A673 (cell line): ENCODE measurements around the gene VAT1L. TPM values are rescaled to one million over a fixed set of nuclear protein-coding genes. Genes with fewer than 3 reads are reported as not detected.

ENCODE experiments used
- BruUV-seq: library from RNA; stranded (reverse); fragments of 400-500 nt; replicated peaks from 2 replicates; lab custom pipeline; 2021; lab: Mats Ljungman, UMichigan
- CTCF ChIA-PET: fragments of 300-600 bp; sonication (Branson Sonifier 250); formaldehyde crosslinking; loops from one replicate; lab custom pipeline; 2022; ENCODE audit warnings: antibody characterized with exemption; lab: Charles Lee
- POLR2A ChIA-PET: fragments of 300-600 bp; sonication (Branson Sonifier 250); formaldehyde crosslinking; loops from one replicate; lab custom pipeline; 2022; ENCODE audit warnings: antibody characterized with exemption; ENCODE audit not compliant: low non-redundant PET; lab: Charles Lee
- DNase-seq: peaks from one replicate; pipeline ENCODE4 v3.0.0-alpha.2; 2015; ENCODE audit warnings: low spot score
- H3K27ac ChIP-seq: fragments of 200-600 bp; sonication (generic); 2 replicates; pipeline ENCODE4 v1.5.1; 2016; ENCODE audit warnings: mixed run types, low read depth, mild to moderate bottlenecking, mixed read lengths, antibody characterized with exemption, low read length; ENCODE audit not compliant: poor library complexity, severe bottlenecking
- H3K27me3 ChIP-seq: fragments of 200-600 bp; sonication (generic); replicated peaks from 2 replicates; pipeline ENCODE4 v1.6.1; 2017; ENCODE audit warnings: mixed run types, low read depth, mild to moderate bottlenecking, mixed read lengths, antibody characterized with exemption, low read length; ENCODE audit not compliant: insufficient read depth, poor library complexity
- H3K36me3 ChIP-seq: fragments of 200-600 bp; sonication (generic); 2 replicates; pipeline ENCODE4 v1.6.1; 2016; ENCODE audit warnings: mixed run types, mild to moderate bottlenecking, mixed read lengths, antibody characterized with exemption, low read length; ENCODE audit not compliant: insufficient read depth, poor library complexity, severe bottlenecking
- H3K4me1 ChIP-seq: fragments of 200-600 bp; sonication (generic); 2 replicates; pipeline ENCODE4 v1.6.1; 2017; ENCODE audit warnings: mixed run types, mild to moderate bottlenecking, mixed read lengths, antibody characterized with exemption, low read length; ENCODE audit not compliant: insufficient read depth, poor library complexity, severe bottlenecking
- H3K4me3 ChIP-seq: fragments of 200-600 bp; sonication (generic); 2 replicates; pipeline ENCODE4 v1.5.1; 2016; ENCODE audit warnings: low read depth, mixed run types, mild to moderate bottlenecking, mixed read lengths, low read length; ENCODE audit not compliant: poor library complexity, severe bottlenecking
- H3K9me3 ChIP-seq: fragments of 200-600 bp; sonication (generic); 2 replicates; pipeline ENCODE4 v1.6.1; 2016; ENCODE audit warnings: mixed run types, low read depth, mild to moderate bottlenecking, mixed read lengths, antibody characterized with exemption, low read length; ENCODE audit not compliant: poor library complexity, severe bottlenecking
- CTCF ChIP-seq: fragments of 300-800, 200-600 bp; sonication (generic); conservative IDR thresholded peaks from 2 replicates; pipeline ENCODE4 v1.5.1; 2017; ENCODE audit warnings: low read depth, mild to moderate bottlenecking, antibody characterized with exemption, low read length, moderate library complexity, mixed read lengths
- EZH2 ChIP-seq: fragments of 200-600 bp; sonication (generic); IDR thresholded peaks from 2 replicates; pipeline ENCODE4 v1.6.1; 2017; ENCODE audit warnings: borderline replicate concordance, low read depth, mild to moderate bottlenecking, mixed read lengths, antibody characterized with exemption, low read length; ENCODE audit not compliant: poor library complexity, severe bottlenecking
- intact Hi-C: fragments of 100-400 bp; cut with micrococcal nuclease; formaldehyde crosslinking; loops from one replicate; pipeline ENCODE4 v1.10.0; 2022; ENCODE audit not compliant: unreplicated experiment
- total RNA-seq: library from RNA; stranded (reverse); gene quantifications from 2 replicates; pipeline ENCODE4 v1.2.3, GENCODE V29; 2021

Gene VAT1L
- total RNA-seq, 1 experiment from 2014 or later = 0.09 TPM

- no peak overlapping the region for H3K27ac ChIP-seq
- no peak for DNase-seq
- H3K36me3 ChIP-seq = no peaks in the 10 kb centered on the region
- H3K27me3 ChIP-seq = no peaks in the 10 kb centered on the region
- no peaks in the 10 kb centered on the region for H3K4me1 ChIP-seq
- H3K4me3 ChIP-seq = no peak overlapping the region
- intact Hi-C loops = no loop called here
- POLR2A ChIA-PET = no interaction called here
- no TSS peak for BruUV-seq
- TF ChIP-seq EZH2 (no peak), CTCF (no peak)
- CTCF ChIA-PET = no interaction called here
- no peaks in the 10 kb centered on the region for H3K9me3 ChIP-seq
Measured at GRCh38 chr16:77876776-77877175, 88.4 kb downstream of the VAT1L start.

GRCh38 chr16:77877712-77878347 is 89.5 kb downstream of the VAT1L start:
- no peak for DNase-seq
- BruUV-seq = no TSS peak
- no peaks in the 10 kb centered on the region for H3K4me1 ChIP-seq
- POLR2A ChIA-PET = no interaction called here
- H3K27ac ChIP-seq = no peak overlapping the region
- no peaks in the 10 kb centered on the region for H3K36me3 ChIP-seq
- CTCF ChIA-PET = no interaction called here
- H3K27me3 ChIP-seq = no peaks in the 10 kb centered on the region
- no peaks in the 10 kb centered on the region for H3K9me3 ChIP-seq
- TF ChIP-seq CTCF = no peak
- TF ChIP-seq EZH2 = no peak
- intact Hi-C loops = no loop called here
- no peak overlapping the region for H3K4me3 ChIP-seq

- no TSS peak for BruUV-seq
- DNase-seq = no peak
- Histone ChIP-seq H3K27ac (no peak overlapping the region), H3K36me3 (no peaks in the 10 kb centered on the region), H3K4me1 (no peaks in the 10 kb centered on the region), H3K4me3 (no peak overlapping the region), H3K27me3 (no peaks in the 10 kb centered on the region), H3K9me3 (no peaks in the 10 kb centered on the region)
- TF ChIP-seq CTCF (no peak), EZH2 (no peak)
- CTCF ChIA-PET = no interaction called here
- intact Hi-C loops = no loop called here
- POLR2A ChIA-PET = no interaction called here
Measured at GRCh38 chr16:77881355-77882030, 93.1 kb downstream of the VAT1L start.
